GM21360 (cell line): ENCODE results near the gene NUPR2.
"Not testable (repeated sequence)": the region's sequence is repeated elsewhere in the genome, so short reads cannot be mapped to it uniquely, and the experiment has no call there.

Source experiments
- ATAC-seq: cut with Tn5 transposase; IDR thresholded peaks from one replicate; pipeline ENCODE4 v1.9.1; 2021; ENCODE audit warnings: mild to moderate bottlenecking, moderate library complexity; ENCODE audit not compliant: unreplicated experiment

The NUPR2 gene, protein sequence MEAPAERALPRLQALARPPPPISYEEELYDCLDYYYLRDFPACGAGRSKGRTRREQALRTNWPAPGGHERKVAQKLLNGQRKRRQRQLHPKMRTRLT

DNA sequence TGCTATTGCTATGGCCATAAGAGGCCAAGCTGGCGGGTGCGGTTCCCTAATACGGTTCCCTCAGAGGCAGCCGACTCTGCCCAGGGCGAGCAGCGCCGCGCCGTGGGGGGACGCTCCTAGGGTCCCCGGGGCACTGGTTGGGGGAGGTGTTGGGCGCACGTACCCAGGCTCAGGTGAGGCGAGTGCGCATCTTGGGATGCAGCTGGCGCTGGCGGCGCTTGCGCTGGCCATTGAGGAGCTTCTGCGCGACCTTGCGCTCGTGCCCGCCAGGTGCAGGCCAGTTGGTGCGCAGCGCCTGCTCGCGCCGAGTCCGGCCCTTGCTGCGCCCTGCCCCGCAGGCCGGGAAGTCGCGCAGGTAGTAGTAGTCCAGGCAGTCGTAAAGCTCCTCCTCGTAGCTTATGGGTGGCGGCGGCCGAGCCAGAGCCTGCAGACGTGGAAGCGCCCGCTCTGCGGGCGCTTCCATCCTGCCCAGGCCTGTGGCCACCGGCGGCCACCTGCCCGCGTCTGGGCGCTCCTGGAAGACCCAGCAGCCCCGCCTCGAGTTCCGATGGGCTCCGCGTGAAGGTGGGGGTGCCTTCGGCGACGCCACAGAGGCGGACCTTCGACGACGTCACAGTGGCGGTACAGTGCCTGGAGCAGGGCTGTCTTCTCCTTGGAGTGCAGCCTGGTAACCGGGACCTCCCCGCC, at the start of gene NUPR2:
TSS of gene NUPR2 (minus strand) at position 566 of the 687 bp plus-strand sequence. CDS start at position 463, 103 bp downstream.
- ATAC-seq, result no peak

GRCh38 chr7:56157238-56157790, 41.1 kb upstream of the NUPR2 start:
- no peak for ATAC-seq

- not testable (repeated sequence) for ATAC-seq
These were observed 14.8 kb upstream of the NUPR2 start for GRCh38 chr7:56131062-56131461.

DNA sequence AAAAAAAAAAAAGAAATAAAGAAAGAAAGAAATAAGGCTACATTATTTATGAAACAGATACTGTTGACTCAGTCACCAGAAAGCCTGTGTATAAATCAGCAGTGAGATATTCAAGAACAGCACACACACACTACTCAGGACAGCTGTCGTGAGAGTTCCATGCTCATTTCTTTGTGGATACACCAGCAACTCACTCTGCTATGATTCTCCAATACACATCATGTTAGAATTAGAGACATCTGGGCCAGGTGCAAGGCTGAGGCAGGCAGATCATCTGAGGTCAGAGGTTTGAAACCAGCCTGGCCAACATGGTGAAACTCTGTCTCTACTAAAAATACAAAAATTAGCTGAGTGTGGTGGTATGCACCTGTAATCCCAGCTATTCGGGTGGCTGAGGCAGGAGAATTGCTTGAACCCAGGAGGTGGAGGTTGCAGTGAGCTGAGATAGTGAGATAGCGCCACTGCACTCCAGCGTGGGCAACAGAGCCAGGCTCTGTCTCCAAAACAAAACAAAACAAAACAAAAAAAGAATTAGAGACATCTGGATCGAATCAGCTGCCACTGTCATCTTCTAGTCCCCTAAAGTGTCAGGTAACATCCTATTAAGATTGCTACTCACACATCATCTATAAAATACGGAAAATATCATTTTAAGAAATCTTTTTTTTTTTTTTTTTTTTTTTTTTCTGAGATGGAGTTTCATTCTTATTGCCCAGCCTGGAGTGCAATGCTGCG, 11.2 kb upstream of the NUPR2 start:
- ATAC-seq, result no peak

DNA sequence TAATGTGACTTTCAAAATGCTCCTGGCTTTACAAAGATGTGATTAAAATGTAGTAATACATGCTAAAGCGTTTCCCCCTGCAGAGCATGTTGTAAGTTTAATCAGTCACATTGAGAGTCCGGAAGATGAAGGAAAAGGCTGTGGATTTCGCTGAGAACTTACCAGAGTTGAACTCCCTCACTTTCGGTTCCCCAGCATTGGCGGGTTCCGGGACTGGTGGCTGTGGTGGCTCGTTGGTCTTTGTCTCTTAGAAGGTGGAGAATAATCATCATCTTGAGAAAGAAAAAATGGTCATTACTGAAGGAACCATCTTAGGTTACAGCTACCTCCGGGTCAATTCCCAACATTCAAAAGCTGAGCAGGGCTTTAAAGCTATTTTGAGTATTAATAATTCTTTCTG, 9.6 kb upstream of the NUPR2 start:
- no peak for ATAC-seq

DNA sequence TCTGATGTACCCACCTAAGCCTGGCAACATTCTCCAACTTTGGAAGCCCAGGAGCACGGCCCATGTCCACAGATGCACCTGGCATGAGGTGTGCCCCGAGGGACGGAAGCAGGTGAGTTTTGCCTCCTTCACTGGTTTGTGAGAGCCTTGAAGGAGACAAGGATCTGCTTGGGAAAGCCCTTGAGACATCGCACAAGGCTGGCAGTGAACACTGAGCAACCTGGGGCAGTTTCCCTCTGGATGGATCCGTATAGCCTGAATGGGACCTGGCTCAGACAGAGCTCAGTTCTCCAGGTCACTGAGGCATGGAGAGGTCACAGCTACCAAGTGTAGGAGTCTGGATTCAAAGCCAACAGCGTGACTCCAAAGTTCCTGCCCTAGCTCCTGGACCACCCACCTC, 8.8 kb upstream of the NUPR2 start:
- ATAC-seq, result no peak

DNA sequence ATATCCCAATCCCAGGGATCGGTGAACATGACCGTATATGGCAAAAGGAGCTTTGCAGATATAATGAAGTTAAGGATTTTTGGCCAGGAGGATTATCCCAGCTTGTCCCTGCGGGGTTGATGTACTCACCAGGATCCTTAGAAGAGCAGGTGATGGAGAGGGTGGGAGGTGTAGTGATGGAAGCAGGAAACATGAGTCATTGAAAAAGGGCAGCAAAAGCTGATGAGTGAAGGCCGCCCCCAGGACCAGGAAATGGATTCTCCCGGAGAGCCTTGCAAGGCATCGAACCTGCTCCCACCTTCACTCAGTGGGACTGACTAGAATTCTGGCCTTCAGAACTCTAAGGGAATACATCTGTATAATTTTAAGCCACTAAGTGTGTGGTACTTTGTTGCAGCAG, 5.2 kb upstream of the NUPR2 start:
- ATAC-seq, result no peak

DNA sequence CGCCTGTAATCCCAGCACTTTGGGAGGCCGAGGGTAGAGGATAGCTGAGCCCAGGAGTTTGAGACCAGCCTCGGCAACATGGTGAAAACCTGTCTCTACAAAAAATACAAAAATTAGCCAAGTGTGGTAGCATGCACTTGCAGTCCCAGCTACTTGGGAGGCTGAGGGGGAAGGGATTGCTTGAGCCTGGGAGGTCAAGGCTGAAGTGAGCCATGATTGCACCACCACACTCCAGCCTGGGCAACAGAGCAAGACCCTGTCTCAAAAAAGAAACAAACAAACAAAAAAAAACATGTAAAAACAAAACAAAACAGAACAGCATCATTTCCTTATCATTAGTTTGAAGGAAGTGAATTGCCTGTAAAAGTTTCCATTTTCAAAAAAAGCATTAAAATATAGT, 4.0 kb downstream of the NUPR2 start:
- ATAC-seq, result not testable (repeated sequence)

DNA sequence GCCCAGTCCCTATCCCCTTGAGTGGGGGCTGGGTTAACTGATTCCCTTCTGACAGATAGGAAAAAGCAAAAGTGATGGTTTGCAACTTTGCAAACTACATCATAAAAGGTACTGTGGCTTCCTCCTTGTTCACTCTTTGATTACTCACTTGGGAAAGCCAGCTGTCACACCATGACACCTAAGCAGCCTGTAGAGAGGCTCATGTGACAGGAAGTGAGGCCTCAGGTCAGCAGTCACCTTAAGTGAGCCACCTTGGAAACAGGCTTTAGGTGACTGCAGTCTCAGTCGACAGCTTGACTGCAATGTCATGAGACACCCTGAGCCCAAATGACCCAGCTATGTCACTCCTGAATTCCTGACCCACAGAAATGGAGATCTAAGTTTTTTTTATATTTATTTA, 5.6 kb downstream of the NUPR2 start:
- ATAC-seq, result no peak

DNA sequence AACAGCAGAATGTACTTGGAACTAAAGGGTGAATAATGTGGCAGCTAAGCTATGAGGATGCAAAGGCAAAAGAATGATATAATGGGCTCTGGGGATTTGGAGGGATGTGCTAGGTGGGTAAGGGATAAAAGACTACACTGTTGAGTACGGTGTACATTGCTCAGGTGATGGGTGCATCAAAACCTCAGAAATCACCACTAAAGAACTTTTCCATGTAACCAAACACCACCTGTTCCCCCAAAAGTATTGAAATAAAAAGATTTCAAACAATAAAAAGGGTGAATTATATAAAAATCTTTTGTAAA, 8.3 kb downstream of the NUPR2 start:
- no peak for ATAC-seq

- peak; percentile 100 for ATAC-seq
These were observed 9.8 kb downstream of the NUPR2 start, which contains the start of gene CHCHD2 for GRCh38 chr7:56106108-56107073. Gene CHCHD2, minus strand, starts transcription at chr7:56106476. Its CDS starts 63 bp downstream, at chr7:56106413.

DNA sequence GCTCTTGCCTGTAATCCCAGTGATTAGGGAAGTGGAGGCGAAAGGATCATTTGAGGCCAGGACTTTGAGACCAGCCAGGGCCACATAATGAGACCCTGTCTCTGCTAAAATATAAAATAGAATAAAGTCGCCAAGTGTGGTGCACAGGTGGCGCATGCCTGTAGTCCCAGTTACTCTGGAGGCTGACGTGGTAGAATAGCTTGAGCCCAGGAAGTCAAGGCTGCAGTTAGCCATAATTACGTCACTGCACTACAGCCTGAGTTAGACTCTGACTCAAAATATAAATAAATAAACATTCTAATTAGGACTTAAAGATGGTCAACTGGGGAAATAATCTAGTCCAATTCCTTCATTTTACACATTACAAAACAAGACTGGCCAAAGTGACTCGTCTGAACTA, 10.7 kb downstream of the NUPR2 start:
- ATAC-seq, result no peak

DNA sequence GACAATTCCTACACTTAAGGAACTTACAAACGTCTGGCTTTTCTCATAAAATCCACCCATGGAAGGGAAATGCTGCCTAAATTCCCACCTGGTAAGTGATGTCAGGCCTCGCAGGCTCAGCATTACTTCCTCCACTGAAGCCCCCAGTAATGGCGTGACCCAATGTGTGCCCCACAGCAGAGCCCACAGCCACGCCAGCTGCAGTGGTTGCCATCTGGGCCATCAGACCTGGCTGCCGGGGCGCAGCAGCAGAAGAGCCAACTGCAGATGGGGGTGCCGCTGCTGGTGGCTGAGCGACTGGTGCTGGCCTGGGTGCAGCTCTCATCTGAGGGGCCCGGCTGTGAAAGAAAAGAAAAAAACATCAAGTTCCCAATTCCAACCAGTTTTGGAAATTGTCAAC, 12.1 kb downstream of the NUPR2 start:
- not testable (repeated sequence) for ATAC-seq

DNA sequence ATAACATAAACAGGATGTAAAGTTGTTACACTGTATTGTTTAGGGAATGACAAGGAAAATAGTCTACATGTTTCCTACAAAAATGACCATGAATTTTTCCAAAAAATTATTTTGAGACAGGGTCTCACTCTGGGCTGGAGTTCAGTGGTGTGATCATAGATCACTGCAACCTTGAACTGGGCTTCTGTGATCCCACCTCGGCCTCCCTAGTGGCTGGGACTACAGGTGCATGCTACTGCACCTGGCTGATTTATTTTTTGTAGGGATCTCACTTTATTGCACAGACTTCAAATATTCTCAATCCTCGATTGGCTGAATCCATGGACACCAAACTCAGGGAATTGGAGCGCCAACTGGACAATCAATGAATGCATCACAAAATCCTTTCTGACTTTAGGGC, 16.6 kb downstream of the NUPR2 start:
- no peak for ATAC-seq

- not testable (repeated sequence) for ATAC-seq
These were observed 17.8 kb downstream of the NUPR2 start for GRCh38 chr7:56098187-56099008.

GRCh38 chr7:56097700-56098099, 18.5 kb downstream of the NUPR2 start:
- no peak for ATAC-seq

GRCh38 chr7:56092789-56093531, 23.3 kb downstream of the NUPR2 start, which contains the start of gene PHKG1:
Gene PHKG1, minus strand, starts transcription at chr7:56092952. Its CDS starts 4,011 bp downstream, at chr7:56088941.
- no peak for ATAC-seq

GRCh38 chr7:56092388-56092787, 23.8 kb downstream of the NUPR2 start:
- ATAC-seq, result not testable (repeated sequence)

DNA sequence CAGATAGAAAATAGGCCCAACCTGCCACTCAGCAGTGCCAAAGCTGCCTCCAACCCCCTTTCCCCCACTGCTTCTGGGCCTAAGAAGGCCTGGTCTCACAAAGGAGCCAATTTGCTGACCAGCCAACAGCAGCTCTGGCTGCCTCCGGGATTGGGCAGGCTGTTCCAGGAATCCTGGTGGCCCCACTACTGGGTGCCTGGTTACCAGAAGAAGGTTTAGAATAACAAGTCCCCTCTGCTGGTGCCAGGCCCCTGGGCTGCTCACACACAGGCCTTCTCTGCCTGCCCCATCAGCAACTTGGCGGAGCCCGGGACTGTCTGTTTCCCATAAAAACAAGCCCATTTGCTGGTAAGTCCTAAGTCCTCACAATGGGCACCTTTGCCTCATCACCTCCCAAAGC, 24.6 kb downstream of the NUPR2 start:
- no peak for ATAC-seq
